NCI-H526 treated with DMSO at 0.1 percent for 48 hours (cell line): ENCODE data around the gene ARPC1A.
A peak's percentile ranks its signal among the peaks of the same experiment; 100 is the strongest.
"Not testable (repeated sequence)": the region's sequence is repeated elsewhere in the genome, so short reads cannot be mapped to it uniquely, and the experiment has no call there.

Source experiments
- DNase-seq: peaks from one replicate; lab custom pipeline; 2025; lab: John Stamatoyannopoulos, UW

The ARPC1A gene

GRCh38 chr7:99325592-99326407 is at the start of gene ARPC1A:
Gene ARPC1A, plus strand, starts transcription at chr7:99325898. Its CDS starts 7,456 bp downstream, at chr7:99333354.
- DNase-seq: peak; percentile 85

- no peak for DNase-seq
These were observed 47.5 kb upstream of the ARPC1A start for GRCh38 chr7:99278180-99278579.

- DNase-seq: not testable (repeated sequence)
These were observed 41.5 kb upstream of the ARPC1A start for GRCh38 chr7:99284165-99284564.

- DNase-seq: no peak
These were observed 37.7 kb upstream of the ARPC1A start for GRCh38 chr7:99287779-99288534.

GRCh38 chr7:99289185-99289584 is 36.5 kb upstream of the ARPC1A start:
- no peak for DNase-seq

- DNase-seq: not testable (repeated sequence)
These were observed 35.5 kb upstream of the ARPC1A start for GRCh38 chr7:99290148-99290547.

- DNase-seq: no peak
These were observed 34.6 kb upstream of the ARPC1A start for GRCh38 chr7:99290980-99291607.

- DNase-seq: no peak
These were observed 33.6 kb upstream of the ARPC1A start for GRCh38 chr7:99292127-99292526.

- no peak for DNase-seq
These were observed 32.5 kb upstream of the ARPC1A start for GRCh38 chr7:99293167-99293566.

GRCh38 chr7:99293650-99294049 is 32.0 kb upstream of the ARPC1A start:
- no peak for DNase-seq

- no peak for DNase-seq
These were observed 29.2 kb upstream of the ARPC1A start for GRCh38 chr7:99296471-99296870.

GRCh38 chr7:99301496-99301895 is 24.2 kb upstream of the ARPC1A start:
- DNase-seq: no peak

GRCh38 chr7:99305473-99306260 is 20.0 kb upstream of the ARPC1A start:
- DNase-seq: no peak

- no peak for DNase-seq
These were observed 17.1 kb upstream of the ARPC1A start for GRCh38 chr7:99308461-99309074.

- DNase-seq: no peak
These were observed 16.6 kb upstream of the ARPC1A start for GRCh38 chr7:99309111-99309510.

GRCh38 chr7:99310004-99310403 is 15.7 kb upstream of the ARPC1A start:
- no peak for DNase-seq

GRCh38 chr7:99311702-99312101 is 14.0 kb upstream of the ARPC1A start:
- no peak for DNase-seq

GRCh38 chr7:99312316-99313203 is 13.1 kb upstream of the ARPC1A start:
- peak; percentile 32 for DNase-seq

GRCh38 chr7:99313204-99313573 is 12.5 kb upstream of the ARPC1A start:
- DNase-seq: no peak

- no peak for DNase-seq
These were observed 11.2 kb upstream of the ARPC1A start for GRCh38 chr7:99314504-99314903.

GRCh38 chr7:99320371-99320770 is 5.3 kb upstream of the ARPC1A start:
- DNase-seq: no peak
